NCI-H187 treated with DMSO at 0.1 percent for 48 hours (cell line): ENCODE results near the gene BTN1A1.
"Not testable (repeated sequence)": the region's sequence is repeated elsewhere in the genome, so short reads cannot be mapped to it uniquely, and the experiment has no call there.

Source experiments
- DNase-seq: peaks from one replicate; lab custom pipeline; 2025; lab: John Stamatoyannopoulos, UW

BTN1A1 gene

GRCh38 chr6:26500102-26500501, at the start of gene BTN1A1:
Gene BTN1A1, plus strand, starts transcription at chr6:26500303. Its CDS starts 984 bp downstream, at chr6:26501287.
- DNase-seq: no peak

- DNase-seq: no peak
These were observed 47.4 kb upstream of the BTN1A1 start for GRCh38 chr6:26452631-26453235.

GRCh38 chr6:26454631-26455030, 45.5 kb upstream of the BTN1A1 start:
- DNase-seq: no peak

GRCh38 chr6:26455357-26455970, 44.6 kb upstream of the BTN1A1 start:
- no peak for DNase-seq

- DNase-seq: no peak
These were observed 42.8 kb upstream of the BTN1A1 start for GRCh38 chr6:26457264-26457805.

- peak; percentile 66 for DNase-seq
These were observed 42.1 kb upstream of the BTN1A1 start, which contains the start of gene BTN2A1 for GRCh38 chr6:26457806-26458688. Gene BTN2A1, plus strand, starts transcription at chr6:26457955. Its CDS starts 682 bp downstream, at chr6:26458637.

GRCh38 chr6:26459023-26459810, 40.9 kb upstream of the BTN1A1 start:
- DNase-seq: no peak

- DNase-seq: not testable (repeated sequence)
These were observed 38.8 kb upstream of the BTN1A1 start for GRCh38 chr6:26461353-26461752.

- DNase-seq: no peak
These were observed 36.1 kb upstream of the BTN1A1 start for GRCh38 chr6:26464014-26464413.

GRCh38 chr6:26464416-26465131, 35.5 kb upstream of the BTN1A1 start:
- DNase-seq: no peak

GRCh38 chr6:26465776-26466175, 34.3 kb upstream of the BTN1A1 start:
- no peak for DNase-seq

- no peak for DNase-seq
These were observed 31.3 kb upstream of the BTN1A1 start for GRCh38 chr6:26468829-26469228.

GRCh38 chr6:26470643-26471042, 29.5 kb upstream of the BTN1A1 start:
- no peak for DNase-seq

GRCh38 chr6:26471970-26472369, 28.1 kb upstream of the BTN1A1 start:
- no peak for DNase-seq

- no peak for DNase-seq
These were observed 27.4 kb upstream of the BTN1A1 start for GRCh38 chr6:26472549-26473290.

- no peak for DNase-seq
These were observed 26.7 kb upstream of the BTN1A1 start for GRCh38 chr6:26473429-26473757.

- DNase-seq: no peak
These were observed 26.2 kb upstream of the BTN1A1 start for GRCh38 chr6:26473758-26474438.

- no peak for DNase-seq
These were observed 25.6 kb upstream of the BTN1A1 start for GRCh38 chr6:26474439-26474881.

GRCh38 chr6:26475823-26476729, 24.0 kb upstream of the BTN1A1 start:
- DNase-seq: no peak
